HEK293T (cell line): ENCODE results near the gene RER1.

ENCODE experiments used
- ARNT ChIP-seq: fragments of 450-650 bp; IDR thresholded peaks from 2 replicates; pipeline ENCODE4 v1.6.1; 2017; ENCODE audit warnings: mild to moderate bottlenecking
- BHLHE40 ChIP-seq: fragments of 450-650 bp; IDR thresholded peaks from 2 replicates; pipeline ENCODE4 v1.6.1; 2016; ENCODE audit warnings: mild to moderate bottlenecking, moderate library complexity, borderline replicate concordance
- CTBP1 ChIP-seq: fragments of 450-650 bp; IDR thresholded peaks from 2 replicates; pipeline ENCODE4 v1.6.1; 2016; ENCODE audit warnings: borderline replicate concordance
- ELF4 ChIP-seq: fragments of 450-650 bp; IDR thresholded peaks from 2 replicates; pipeline ENCODE4 v1.6.1; 2017; ENCODE audit warnings: antibody characterized with exemption
- FOXA1 ChIP-seq: fragments of 450-650 bp; IDR thresholded peaks from 2 replicates; pipeline ENCODE4 v1.6.1; 2016; ENCODE audit warnings: mild to moderate bottlenecking
- FOXK2 ChIP-seq: fragments of 450-650 bp; IDR thresholded peaks from 2 replicates; pipeline ENCODE4 v1.6.1; 2016; ENCODE audit warnings: mild to moderate bottlenecking
- FOXM1 ChIP-seq: fragments of 450-650 bp; IDR thresholded peaks from 2 replicates; pipeline ENCODE4 v1.6.1; 2017; ENCODE audit warnings: mild to moderate bottlenecking, borderline replicate concordance
- HDGF ChIP-seq: fragments of 450-650 bp; IDR thresholded peaks from 2 replicates; pipeline ENCODE4 v1.6.1; 2017; ENCODE audit warnings: antibody characterized with exemption, borderline replicate concordance
- L3MBTL2 ChIP-seq: fragments of 450-650 bp; conservative IDR thresholded peaks from 2 replicates; pipeline ENCODE4 v1.6.1; 2016; ENCODE audit warnings: mild to moderate bottlenecking
- LEF1 ChIP-seq: fragments of 450-650 bp; IDR thresholded peaks from 2 replicates; pipeline ENCODE4 v1.6.1; 2017; ENCODE audit warnings: mild to moderate bottlenecking, borderline replicate concordance
- SP1 ChIP-seq: fragments of 450-650 bp; IDR thresholded peaks from 2 replicates; pipeline ENCODE4 v1.6.1; 2017
- SUZ12 ChIP-seq: fragments of 450-650 bp; IDR thresholded peaks from 2 replicates; pipeline ENCODE4 v1.6.1; 2016; ENCODE audit warnings: mild to moderate bottlenecking
- TARDBP ChIP-seq: fragments of 450-650 bp; IDR thresholded peaks from 2 replicates; pipeline ENCODE4 v1.6.1; 2016
- ZNF384 ChIP-seq: fragments of 450-650 bp; IDR thresholded peaks from 2 replicates; pipeline ENCODE4 v1.6.1; 2016

DNA sequence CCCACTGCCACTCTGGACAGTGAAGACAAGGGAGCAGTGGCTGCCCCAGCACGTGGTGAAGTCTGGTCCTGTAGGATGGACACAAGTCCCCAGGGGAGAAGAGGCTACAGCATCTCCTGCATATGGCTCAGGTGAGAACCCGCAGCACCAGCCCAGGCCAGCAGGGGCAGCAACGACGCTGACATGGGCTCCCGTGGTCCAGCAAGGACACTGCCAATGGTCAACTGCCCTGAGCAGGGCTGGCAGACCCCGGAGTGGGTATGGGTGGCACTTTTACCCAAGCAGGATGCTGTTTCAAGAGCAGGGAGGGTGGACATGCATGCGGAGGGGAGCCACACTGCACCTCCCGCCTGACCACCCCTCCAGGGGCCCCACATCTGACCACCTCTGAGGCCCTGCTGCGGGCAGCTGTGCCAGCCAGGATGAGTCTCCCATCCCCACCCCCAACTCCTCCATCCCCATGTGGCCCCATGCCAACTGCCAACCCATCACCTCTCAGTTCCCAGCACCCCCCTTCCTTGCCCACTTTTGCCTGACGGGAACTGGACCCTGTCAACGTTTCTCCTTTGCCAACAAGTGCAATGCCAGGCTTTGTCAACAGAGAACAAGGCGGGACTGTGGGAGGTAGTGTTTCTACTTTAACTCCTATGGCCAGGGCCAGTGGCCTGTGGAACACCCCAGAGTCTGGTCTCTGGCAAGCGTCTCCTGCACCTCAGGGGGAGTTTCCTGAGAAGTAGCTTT is 8.8 kb upstream of the RER1 start:
- TF ChIP-seq SUZ12 (no peak), HDGF (no peak), BHLHE40 (no peak), FOXK2 (no peak), SP1 (no peak), TARDBP (no peak), FOXM1 (no peak), LEF1 (no peak), ZNF384 (no peak), FOXA1 (no peak), L3MBTL2 (no peak), ARNT (no peak), ELF4 (no peak), CTBP1 (no peak)
